HG03103 (cell line): Measurements from ENCODE around the gene DYNC2I2.
"Not testable (repeated sequence)": the region's sequence is repeated elsewhere in the genome, so short reads cannot be mapped to it uniquely, and the experiment has no call there.

Experiments used
- ATAC-seq: cut with Tn5 transposase; IDR thresholded peaks from one replicate; pipeline ENCODE4 v1.9.1; 2021; ENCODE audit warnings: low read depth; ENCODE audit not compliant: unreplicated experiment

Gene DYNC2I2

DNA sequence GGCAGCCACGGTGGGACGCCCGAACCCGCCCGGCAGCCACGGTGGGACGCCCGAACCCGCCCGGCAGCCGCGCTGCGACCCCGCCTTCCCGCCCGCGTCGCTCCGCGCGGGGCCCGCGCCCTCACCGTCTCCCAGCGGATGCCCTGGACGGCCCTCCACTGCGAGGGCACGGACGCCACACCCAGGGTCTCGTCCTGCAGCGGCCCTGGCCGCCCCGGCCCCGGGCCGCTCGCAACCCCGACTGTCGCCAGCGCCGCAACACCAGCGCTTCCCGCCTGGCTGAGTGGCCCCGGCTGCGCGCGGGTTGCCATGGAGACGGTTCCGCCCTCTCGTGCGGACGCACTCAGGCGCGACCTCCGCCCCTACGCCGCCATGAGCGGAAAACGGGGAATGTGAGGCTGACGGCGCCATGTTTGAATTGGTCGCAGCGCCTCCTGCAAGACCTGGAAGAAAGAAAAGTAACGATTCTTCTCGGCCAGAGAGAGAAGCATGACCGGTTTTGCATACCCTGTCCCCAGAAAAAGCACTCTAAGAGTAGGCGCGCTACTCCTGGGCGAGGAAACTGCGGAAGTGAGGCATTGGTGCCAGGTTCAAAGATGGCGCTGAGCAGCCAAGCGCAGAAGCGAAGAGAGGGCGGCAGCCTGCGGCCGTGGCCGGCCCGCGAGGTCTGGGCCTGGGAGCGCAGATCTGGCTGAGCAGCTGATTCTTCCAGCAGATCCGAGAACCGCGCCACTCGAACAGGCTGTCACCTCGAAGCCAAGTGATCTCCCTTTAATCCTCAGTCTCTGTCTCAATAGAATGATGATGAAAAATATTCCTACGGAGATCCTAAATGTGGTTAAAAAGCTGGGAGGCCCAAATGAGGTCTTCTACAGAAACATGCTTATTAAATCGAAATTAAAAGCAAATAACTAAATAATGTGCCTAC lies at the start of gene DYNC2I2:
DYNC2I2 (minus strand) TSS at position 432 of the 928 bp plus-strand sequence; CDS start at position 311, 121 bp downstream.
- ATAC-seq: peak; percentile 55

DNA sequence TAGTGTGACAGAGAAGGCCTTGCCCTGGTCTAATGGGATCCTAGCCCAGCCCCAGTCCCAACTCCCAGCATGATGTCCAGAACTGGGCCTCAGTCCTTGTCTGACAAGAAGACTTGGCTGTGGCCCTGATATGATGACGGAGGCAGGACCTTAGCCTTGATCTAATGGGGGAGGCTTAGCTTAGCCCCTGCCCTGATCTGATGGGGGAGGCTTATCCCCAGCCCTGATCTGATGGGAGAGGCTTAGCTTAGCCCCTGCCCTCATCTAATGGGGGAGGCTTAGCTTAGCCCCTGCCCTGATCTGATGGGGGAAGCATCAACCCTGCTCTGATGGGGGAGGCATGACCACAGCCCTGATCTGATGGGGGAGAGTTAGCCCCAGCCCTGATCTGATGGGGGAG lies 49.4 kb upstream of the DYNC2I2 start:
- ATAC-seq: no peak

DNA sequence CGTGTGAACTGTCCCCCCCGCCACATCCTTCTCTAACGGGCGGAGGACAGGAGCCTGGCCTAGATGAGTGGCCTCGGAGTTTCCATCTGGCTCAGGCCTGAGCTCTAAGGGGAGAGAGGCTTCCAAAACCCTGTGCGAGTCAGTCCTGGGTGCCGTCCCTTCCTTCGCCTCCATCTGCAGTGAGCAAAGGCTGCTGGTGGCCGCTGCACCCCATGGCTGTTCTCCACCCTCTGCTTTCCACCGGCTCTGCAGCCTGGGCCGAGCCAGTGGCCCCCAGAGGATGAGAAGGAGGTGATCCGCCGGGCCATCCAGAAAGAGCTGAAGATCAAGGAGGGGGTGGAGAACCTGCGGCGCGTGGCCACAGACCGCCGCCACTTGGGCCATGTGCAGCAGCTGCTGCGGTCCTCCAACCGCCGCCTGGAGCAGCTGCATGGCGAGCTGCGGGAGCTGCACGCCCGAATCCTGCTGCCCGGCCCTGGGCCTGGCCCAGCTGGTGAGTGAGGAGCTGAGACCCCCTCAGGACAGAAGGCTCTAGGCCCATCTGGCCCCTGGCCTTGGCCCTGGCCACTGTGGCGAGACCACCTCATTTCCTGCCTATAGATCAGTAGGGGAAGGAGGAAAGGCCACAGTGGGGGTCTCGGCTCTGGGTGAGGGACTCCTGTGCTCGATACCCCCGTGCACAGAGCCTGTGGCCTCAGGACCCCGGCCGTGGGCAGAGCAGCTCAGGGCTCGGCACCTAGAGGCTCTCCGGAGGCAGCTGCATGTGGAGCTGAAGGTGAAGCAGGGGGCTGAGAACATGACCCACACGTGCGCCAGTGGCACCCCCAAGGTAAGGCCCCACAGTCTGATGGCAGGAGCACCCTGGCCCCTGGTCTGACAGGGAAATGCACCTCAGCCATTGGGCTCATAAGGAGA lies 48.7 kb upstream of the DYNC2I2 start:
- ATAC-seq: no peak

DNA sequence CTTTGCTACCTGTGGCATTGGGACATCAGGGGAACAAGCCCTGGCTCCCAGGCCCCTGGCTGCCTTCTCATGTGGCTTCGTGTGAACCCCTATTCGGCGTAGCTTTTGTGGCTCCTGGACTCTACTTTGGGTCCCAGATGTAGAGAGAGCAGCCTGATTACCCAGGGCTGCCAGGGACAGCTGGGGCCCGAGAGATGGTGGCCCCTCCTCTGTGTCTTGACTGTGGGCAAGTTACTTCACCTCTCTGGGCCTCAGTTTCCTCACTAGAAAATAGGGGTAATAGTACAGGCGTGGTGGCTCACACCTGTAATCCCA lies 47.7 kb upstream of the DYNC2I2 start:
- ATAC-seq: no peak

DNA sequence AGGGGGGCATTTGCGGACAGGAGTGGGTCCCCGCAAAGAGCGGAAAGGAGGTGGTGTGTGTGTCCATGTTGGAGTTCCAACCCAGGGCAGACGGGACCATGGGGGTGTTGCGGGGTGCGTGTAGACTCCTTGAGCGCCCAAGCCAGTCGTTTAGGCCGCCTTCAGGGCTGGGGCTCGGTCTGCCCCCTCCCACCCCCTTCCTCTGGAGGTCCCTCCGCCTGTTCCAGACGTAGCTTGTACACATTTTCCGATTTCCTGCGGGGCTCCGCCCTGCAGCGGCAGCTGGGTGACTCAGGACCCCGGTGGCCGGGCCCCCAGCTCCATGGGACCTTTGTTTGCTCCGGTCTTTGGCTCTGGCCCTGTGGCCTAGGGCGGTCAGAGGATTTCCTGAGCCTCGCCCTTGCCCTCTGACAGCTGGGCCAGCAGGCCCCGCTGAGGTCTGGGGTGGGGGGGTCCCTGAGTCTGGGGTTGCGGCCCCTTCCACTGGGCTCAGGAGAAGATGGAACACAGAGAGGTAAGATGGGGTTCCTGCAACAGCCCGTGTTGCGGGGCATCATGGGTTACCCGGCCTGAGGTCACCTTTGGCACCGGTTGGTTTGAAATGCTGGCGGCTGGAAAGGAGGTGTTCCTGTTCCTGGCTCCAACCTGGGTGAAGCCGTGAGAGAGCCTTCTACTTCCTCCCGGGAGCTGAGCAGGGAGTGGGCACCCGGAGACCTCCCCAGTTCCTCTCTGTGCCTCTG lies 47.1 kb upstream of the DYNC2I2 start:
- no peak for ATAC-seq

DNA sequence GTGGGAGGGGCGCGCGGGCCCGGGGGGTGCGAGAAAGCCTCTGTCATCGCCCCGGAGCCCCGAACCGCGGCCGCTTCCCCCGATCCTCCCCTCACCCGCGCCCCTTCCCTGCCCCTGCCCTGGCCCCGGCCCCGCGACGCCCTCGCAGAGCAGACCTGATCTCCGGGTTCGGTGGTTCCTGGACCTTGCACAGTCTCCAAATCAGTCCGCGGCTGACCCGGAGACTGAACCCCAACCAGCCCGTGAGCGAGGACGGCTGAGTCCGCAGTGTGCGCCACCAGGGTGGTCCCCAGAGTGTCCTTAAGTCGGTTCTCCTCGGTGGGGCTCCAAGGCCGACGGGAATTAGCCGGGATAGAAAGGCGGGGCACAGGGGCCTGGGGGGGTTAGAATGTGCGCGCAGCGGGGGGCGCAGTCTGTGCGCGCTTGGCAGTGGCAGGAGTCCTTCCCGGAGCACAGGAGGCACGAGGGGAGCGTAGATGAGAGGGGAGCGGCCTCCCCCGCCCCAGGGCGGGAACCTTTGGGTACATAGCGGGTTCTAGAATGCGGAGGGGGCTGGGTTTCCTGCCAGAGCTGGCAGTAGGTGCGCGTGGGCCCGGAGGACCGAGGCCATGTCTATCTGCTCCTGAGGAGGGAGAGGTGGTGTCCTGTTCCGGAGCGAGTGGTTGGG lies 46.4 kb upstream of the DYNC2I2 start:
- ATAC-seq: no peak

DNA sequence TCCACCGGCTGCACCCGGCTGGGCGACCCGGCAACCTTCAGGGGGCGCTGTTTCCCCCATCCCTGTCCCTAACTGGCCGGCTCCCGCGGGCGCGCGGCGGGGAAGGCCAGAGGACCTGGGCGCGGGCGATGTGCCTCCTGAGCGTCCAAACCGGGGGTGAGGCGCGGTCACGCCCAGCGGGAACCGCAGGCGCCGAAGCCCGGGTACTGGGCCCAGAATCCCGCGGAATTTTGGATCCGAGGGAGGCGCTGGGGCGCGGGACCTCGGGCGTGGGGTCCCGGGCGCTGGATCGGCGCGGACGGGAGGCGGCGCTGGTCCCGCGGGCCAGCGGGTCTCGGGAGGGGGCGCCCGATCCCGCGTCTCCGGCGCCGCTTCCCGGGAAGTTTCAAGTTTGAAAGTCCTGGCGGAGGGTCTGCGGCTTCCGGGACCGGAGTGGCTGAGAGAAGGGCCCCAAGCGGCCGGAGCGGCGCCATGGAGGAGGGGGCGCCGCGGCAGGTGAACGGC lies 45.9 kb upstream of the DYNC2I2 start, which contains the start of gene PKN3:
PKN3 (plus strand) TSS at position 59 of the 504 bp plus-strand sequence; CDS start at position 472, 413 bp downstream.
- ATAC-seq: peak; percentile 71

DNA sequence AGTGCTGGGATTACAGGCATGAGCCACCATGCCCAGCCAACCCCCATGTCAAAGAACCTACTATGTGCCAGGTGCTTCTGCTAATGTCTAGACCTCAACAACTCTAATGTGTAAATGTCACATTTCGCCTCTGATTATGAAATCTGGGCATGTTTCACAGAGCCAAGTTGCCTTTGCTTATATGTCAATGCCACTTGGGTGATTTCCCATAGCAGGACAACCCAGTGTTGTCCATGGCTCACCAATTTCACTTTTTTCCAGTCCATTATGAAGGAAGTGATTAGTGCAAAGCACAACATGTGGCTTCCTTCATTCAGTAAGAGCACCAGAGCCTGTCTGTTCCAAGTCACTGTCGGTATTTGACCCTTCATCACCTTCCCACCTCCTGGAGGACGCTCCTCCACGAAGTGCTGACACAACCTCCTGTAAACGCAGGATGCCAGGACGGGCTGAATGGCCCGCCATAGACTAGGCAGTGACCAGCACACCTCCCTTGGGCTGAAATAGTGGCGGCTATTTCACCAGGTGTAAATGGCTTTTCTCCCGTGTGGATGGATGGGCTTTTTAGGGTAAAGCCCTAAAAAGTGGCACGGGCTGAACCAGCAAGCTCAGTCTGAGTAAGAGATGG lies 44.7 kb upstream of the DYNC2I2 start:
- ATAC-seq: no peak

DNA sequence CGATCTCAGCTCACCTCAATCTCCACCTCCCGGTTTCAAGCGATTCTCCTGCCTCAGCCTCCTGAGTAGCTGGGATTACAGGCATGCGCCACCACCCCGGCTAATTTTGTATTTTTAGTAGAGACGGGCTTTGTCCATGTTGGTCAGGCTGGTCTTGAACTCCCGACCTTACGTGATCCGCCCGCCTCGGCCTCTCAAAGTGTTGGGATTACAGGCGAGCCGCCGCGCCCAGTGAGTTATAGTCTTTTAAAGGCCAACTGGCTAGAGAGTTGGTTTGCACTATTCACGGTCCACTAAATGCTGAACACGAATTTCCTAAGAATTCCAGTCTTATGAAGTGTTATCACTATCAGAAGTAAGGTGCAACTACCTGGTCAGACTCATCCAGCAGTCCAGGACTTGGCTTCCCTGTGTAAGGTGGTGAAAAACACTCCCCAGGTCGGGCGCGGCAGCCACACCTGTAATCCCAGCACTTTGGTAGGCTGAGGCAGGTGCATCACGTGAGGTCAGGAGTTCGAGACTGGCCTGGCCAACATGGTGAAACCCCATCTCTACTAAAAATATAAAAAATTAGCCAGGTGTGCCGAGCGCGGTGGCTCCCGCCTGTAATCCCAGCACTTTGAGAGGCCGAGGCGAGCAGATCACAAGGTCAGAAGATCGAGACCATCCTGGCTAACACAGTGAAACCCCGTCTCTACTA lies 42.6 kb upstream of the DYNC2I2 start:
- not testable (repeated sequence) for ATAC-seq

DNA sequence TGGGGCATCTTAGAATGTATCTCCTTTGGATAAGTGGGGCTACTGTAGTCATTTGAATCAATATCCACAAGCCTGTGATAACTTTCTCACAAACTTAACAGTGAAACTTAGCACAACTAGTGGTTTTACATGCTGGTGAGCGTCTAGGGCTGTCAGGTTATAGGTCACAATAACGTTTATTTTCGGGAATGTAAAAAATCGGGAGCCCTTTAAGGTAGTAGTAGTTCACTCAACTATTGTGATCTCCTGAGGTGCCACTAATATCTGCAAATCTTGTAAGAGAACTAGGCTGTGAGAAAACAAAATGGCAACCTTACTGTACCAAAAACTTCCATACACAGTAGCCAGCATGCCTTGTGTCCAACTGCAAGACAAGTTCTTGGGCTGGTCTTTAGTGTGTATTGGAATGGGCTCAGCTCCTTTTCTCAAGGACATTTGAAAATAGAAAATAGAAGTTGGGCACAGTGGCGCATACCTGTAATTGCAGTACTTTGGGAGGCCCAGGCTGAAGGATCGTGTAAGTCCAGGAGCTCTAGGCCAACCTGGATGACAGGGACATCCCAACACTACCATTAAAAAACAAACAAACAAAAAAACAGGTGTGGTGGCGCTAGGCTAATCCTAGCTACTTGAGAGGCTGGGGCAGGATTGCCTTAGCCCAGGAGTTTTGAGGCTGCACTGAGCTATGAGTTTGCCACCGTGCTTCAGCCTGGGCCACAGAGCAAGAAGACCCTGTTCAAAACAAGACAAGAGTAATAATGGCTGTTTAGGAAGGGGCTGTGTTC lies 40.5 kb upstream of the DYNC2I2 start:
- no peak for ATAC-seq

DNA sequence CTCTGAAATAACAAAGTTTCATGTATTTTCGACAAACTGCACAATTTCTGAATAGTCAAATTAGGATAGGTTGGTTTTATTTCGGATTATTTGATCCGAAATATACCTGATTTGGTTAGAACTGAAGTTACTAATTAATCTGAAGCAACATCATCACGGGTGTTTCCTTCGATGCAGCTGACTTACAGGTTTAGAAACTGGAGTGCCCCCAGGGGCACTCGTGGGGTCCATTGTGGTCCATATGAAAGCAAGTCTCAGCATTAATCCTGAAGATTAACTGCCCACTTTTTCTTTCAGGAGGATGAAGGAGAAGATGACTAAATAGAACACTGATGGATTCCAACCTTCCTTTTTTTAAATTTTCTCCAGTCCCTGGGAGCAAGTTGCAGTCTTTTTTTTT lies 37.7 kb upstream of the DYNC2I2 start:
- ATAC-seq: no peak

DNA sequence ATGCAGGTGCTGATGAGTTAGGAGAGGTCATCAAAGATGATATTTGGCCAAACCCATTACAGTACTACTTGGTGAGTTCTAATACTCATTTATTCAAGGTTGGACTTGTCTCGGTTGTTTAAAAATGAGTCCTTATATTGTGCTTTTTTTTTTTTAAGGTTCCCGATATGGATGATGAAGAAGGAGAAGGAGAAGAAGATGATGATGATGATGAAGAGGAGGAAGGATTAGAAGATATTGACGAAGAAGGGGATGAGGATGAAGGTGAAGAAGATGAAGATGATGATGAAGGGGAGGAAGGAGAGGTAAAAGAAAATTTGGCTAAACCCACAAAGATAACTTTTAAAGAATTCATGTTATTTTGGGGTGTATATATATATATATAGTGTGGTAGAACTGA lies 37.1 kb upstream of the DYNC2I2 start:
- not testable (repeated sequence) for ATAC-seq

DNA sequence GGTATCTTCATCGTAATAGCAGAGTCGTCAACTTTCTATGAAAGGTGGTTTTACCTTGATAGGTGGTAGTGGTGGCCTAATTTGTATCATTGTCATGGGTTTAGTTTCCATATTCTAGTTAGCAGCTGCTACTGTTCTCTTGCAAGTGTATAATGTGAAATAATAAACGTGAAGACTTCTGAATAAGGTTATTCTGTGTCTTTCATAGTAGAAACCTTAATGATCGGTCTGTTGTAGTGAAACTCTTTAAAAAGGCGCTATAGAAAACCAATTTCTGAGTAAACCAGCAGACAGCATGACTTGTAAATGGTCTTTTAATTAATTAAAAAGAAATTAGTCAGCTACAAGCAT lies 34.0 kb upstream of the DYNC2I2 start:
- ATAC-seq: no peak

DNA sequence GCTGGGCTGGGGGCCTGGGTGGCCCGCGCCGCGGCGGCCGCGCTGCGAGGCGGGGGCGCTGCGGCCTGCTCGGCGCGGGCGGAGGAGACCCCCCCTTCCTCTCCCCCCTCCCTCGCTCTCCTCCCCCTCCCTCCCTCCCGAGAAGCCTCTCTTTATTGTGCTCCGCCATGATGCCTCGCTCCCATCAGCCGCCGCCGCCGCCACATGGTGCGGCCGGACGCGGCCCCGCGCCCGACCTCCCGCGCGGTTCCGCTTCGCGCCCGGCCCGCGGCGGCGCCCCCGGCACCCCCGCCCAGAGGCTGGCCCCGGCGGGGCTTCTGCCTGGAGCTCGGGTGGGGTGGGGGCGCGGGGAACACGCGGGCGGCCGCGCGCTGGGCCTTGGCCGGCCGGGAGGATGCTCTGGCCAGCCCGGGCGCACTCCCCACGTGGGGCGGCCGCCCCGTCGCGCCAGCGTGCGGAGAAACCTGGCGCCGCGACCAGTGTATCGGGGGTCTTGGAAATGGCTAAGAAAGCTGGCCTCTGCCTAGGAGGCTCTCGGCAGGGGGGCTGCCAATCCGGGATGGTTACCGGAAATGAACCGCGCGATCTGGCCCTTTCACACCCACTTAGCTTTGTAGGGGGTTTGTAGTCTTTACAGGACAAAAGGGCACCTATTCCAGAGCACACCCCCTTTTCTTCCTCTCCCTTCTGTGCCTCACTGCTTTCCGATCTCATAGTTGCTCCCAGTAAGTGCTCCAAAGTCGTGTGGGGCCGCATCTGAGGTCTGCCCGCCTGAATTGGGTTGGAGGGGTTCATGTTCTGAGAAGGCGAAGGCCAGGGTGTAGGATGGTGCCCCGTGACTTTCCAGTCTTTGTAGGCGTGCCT lies 33.4 kb upstream of the DYNC2I2 start:
- no peak for ATAC-seq

DNA sequence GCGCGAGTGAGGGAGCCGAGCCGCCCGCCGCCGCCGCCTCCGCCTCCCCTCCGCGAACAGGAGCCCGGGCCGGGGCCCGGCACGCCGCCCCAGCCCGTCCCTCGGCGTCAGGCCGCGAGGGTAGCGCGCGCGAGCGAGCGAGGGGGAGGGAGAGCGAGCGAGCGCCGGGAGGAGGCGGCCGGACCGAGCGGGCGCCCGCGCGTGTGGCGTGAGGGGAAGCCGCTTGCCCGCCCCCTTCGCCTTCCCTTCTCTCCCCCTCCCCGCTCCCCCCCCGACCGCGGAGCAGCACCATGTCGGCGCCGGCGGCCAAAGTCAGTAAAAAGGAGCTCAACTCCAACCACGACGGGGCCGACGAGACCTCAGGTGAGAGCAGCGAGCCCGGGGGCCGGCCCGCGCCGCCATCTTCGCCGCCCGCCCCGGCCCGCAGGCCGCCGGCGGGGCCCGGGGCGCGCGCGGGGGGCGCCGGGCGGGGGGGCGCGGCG lies 32.7 kb upstream of the DYNC2I2 start:
- ATAC-seq: peak; percentile 13

DNA sequence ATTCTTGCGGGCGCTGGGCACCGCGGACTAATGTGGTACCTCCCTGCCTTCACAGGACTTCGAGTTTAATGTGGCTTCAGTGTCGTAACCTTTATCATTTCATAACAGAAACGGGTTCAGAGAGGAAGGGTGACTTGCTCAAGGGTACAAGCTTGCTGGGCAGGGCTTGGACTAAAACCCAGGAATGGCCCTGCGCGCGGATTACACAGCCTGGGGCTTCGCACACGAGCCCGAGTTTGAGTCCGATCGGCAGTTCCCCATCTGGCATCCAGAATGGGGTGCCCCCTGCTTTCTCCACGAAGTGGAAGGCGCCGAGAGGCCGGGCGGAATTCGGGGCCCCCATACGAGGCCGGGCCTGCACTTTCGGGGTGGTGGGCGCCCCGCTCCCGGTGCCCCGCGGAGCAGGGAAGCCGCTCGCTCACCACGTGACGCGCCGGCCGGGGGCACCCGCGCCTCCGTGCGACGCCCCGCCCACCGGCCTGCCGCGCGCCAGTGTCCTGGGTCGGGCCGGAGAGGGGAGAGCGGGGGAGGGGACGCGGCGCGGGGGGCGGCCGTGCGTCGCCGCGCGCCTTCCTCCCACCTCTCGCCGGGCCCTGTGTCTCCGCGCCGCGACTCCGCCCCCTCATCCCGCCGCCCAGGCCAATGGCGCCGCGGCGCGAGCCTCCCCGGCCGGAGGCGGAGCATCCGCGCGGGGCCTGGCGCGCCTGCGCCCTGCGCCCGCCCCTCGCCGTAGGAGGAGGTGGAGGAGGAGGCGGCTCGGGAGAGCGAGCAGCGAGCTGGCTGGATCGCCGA lies 32.0 kb upstream of the DYNC2I2 start, which contains the start of gene SET:
SET (plus strand) TSS at position 722 of the 792 bp plus-strand sequence. CDS start 361 bp downstream, outside the sequence.
- peak; percentile 60 for ATAC-seq
